Activated naive CD4-positive, alpha-beta T cell treated with anti-CD3 and anti-CD28 coated beads for 36 hours (primary cell): ENCODE data around the gene DAPK1. TPM values are rescaled to one million over a fixed set of nuclear protein-coding genes. Genes with fewer than 3 reads are reported as not detected.

Experiments used
- CTCF ChIA-PET: fragments of 350-600 bp; sonication (Branson Sonifier 250); formaldehyde crosslinking; loops from one replicate; lab custom pipeline; 2021; ENCODE audit warnings: antibody characterized with exemption; lab: Charles Lee
- DNase-seq: peaks from one replicate; pipeline ENCODE4 v3.0.0-alpha.2; 2020
- H3K27ac Mint-ChIP-seq: one replicate; pipeline ENCODE4 v1.8.0; 2021; ENCODE audit warnings: mild to moderate bottlenecking, mixed read lengths
- H3K27me3 Mint-ChIP-seq: one replicate; pipeline ENCODE4 v1.8.0; 2021; ENCODE audit warnings: low read depth, mixed read lengths
- H3K36me3 Mint-ChIP-seq: one replicate; pipeline ENCODE4 v1.8.0; 2021; ENCODE audit warnings: low read depth, mixed read lengths
- H3K4me1 Mint-ChIP-seq: one replicate; pipeline ENCODE4 v1.8.0; 2021; ENCODE audit warnings: low read depth, mixed read lengths
- H3K4me3 Mint-ChIP-seq: one replicate; pipeline ENCODE4 v1.8.0; 2021; ENCODE audit warnings: mild to moderate bottlenecking, moderate library complexity, mixed read lengths
- H3K9me3 Mint-ChIP-seq: one replicate; pipeline ENCODE4 v1.8.0; 2021; ENCODE audit warnings: mixed read lengths
- intact Hi-C: fragments of 100-400 bp; cut with micrococcal nuclease; formaldehyde crosslinking; loops from one replicate; pipeline ENCODE4 v1.15.1; 2023
- total RNA-seq, 2 experiments: library from RNA; stranded (reverse); gene quantifications; one replicate each; pipeline ENCODE4 v1.2.3, GENCODE V29; 2021

Gene DAPK1
- total RNA-seq, 2 experiments from 2014 or later, result 0.20 to 0.50 TPM

GRCh38 chr9:87607859-87608258, 110.2 kb downstream of the DAPK1 start:
- Mint-ChIP-seq H3K4me3 (no peak overlapping the region), H3K27ac (no peak overlapping the region), H3K36me3 (no peaks in the 10 kb centered on the region), H3K27me3 (peaks cover 33% of the 10 kb centered on the region), H3K9me3 (peaks cover 5% of the 10 kb centered on the region), H3K4me1 (peaks cover 8% of the 10 kb centered on the region)
- DNase-seq, result no peak
- CTCF ChIA-PET, result no interaction called here
- intact Hi-C loops, result no loop called here

GRCh38 chr9:87609002-87609401, 111.3 kb downstream of the DAPK1 start:
- peaks cover 26% of the 10 kb centered on the region for H3K27me3 Mint-ChIP-seq
- CTCF ChIA-PET, result no interaction called here
- H3K9me3 Mint-ChIP-seq, result peaks cover 5% of the 10 kb centered on the region
- no peaks in the 10 kb centered on the region for H3K36me3 Mint-ChIP-seq
- DNase-seq, result no peak
- H3K27ac Mint-ChIP-seq, result no peak overlapping the region
- no peak overlapping the region for H3K4me3 Mint-ChIP-seq
- intact Hi-C loops, result no loop called here
- peaks cover 8% of the 10 kb centered on the region for H3K4me1 Mint-ChIP-seq

- H3K27me3 Mint-ChIP-seq, result peaks cover 21% of the 10 kb centered on the region
- no peak overlapping the region for H3K4me3 Mint-ChIP-seq
- intact Hi-C loops, result no loop called here
- CTCF ChIA-PET, result no interaction called here
- H3K27ac Mint-ChIP-seq, result no peak overlapping the region
- peaks cover 10% of the 10 kb centered on the region for H3K4me1 Mint-ChIP-seq
- peaks cover 5% of the 10 kb centered on the region for H3K9me3 Mint-ChIP-seq
- DNase-seq, result no peak
- H3K36me3 Mint-ChIP-seq, result no peaks in the 10 kb centered on the region
Observed at GRCh38 chr9:87609486-87609885, 111.8 kb downstream of the DAPK1 start.

- Mint-ChIP-seq H3K36me3 (no peaks in the 10 kb centered on the region), H3K27me3 (peaks cover 13% of the 10 kb centered on the region), H3K27ac (no peak overlapping the region), H3K9me3 (peaks cover 5% of the 10 kb centered on the region), H3K4me1 (peaks cover 3% of the 10 kb centered on the region), H3K4me3 (no peak overlapping the region)
- DNase-seq, result no peak
- CTCF ChIA-PET, result interaction anchor here (0.7 kb wide), 1 partner anchor 273 kb away, joined by 4 read pairs; no protein-coding TSS in a partner anchor
- intact Hi-C loops, result no loop called here
Observed at GRCh38 chr9:87610200-87611155, 112.8 kb downstream of the DAPK1 start.

GRCh38 chr9:87611776-87612175, 114.1 kb downstream of the DAPK1 start:
- H3K27me3 Mint-ChIP-seq, result peaks cover 6% of the 10 kb centered on the region
- H3K4me1 Mint-ChIP-seq, result peaks cover 2% of the 10 kb centered on the region
- no peaks in the 10 kb centered on the region for H3K36me3 Mint-ChIP-seq
- CTCF ChIA-PET, result no interaction called here
- H3K4me3 Mint-ChIP-seq, result no peak overlapping the region
- H3K27ac Mint-ChIP-seq, result no peak overlapping the region
- intact Hi-C loops, result no loop called here
- no peak for DNase-seq
- H3K9me3 Mint-ChIP-seq, result peaks cover 5% of the 10 kb centered on the region

- no peak overlapping the region for H3K27ac Mint-ChIP-seq
- H3K4me3 Mint-ChIP-seq, result no peak overlapping the region
- intact Hi-C loops, result no loop called here
- H3K36me3 Mint-ChIP-seq, result no peaks in the 10 kb centered on the region
- H3K27me3 Mint-ChIP-seq, result peaks cover 6% of the 10 kb centered on the region
- no peak for DNase-seq
- CTCF ChIA-PET, result no interaction called here
- H3K9me3 Mint-ChIP-seq, result peaks cover 5% of the 10 kb centered on the region
- peaks cover 2% of the 10 kb centered on the region for H3K4me1 Mint-ChIP-seq
Observed at GRCh38 chr9:87612536-87612935, 114.9 kb downstream of the DAPK1 start.

- Mint-ChIP-seq H3K27ac (no peak overlapping the region), H3K36me3 (no peaks in the 10 kb centered on the region), H3K9me3 (no peaks in the 10 kb centered on the region), H3K4me3 (no peak overlapping the region), H3K4me1 (peaks cover 2% of the 10 kb centered on the region), H3K27me3 (peaks cover 4% of the 10 kb centered on the region)
- DNase-seq, result no peak
- CTCF ChIA-PET, result interaction anchor here (0.6 kb wide), 1 partner anchor 151 kb away, joined by 5 read pairs; no protein-coding TSS in a partner anchor
- intact Hi-C loops, result no loop called here
Observed at GRCh38 chr9:87613265-87614111, 115.8 kb downstream of the DAPK1 start.

- CTCF ChIA-PET, result no interaction called here
- H3K4me3 Mint-ChIP-seq, result no peak overlapping the region
- intact Hi-C loops, result no loop called here
Observed at GRCh38 chr9:87614397-87614796, 116.7 kb downstream of the DAPK1 start.

GRCh38 chr9:87615136-87615535, 117.5 kb downstream of the DAPK1 start:
- H3K27me3 Mint-ChIP-seq, result peaks cover under 1% of the 10 kb centered on the region
- no peaks in the 10 kb centered on the region for H3K36me3 Mint-ChIP-seq
- H3K4me3 Mint-ChIP-seq, result no peak overlapping the region
- intact Hi-C loops, result no loop called here
- no peak for DNase-seq
- H3K9me3 Mint-ChIP-seq, result no peaks in the 10 kb centered on the region
- CTCF ChIA-PET, result no interaction called here
- no peak overlapping the region for H3K27ac Mint-ChIP-seq
- H3K4me1 Mint-ChIP-seq, result peaks cover 2% of the 10 kb centered on the region

More at GRCh38 chr9:87614397-87614796, 116.7 kb downstream of the DAPK1 start:
- no peak for DNase-seq
- Mint-ChIP-seq H3K4me1 (peaks cover 2% of the 10 kb centered on the region), H3K36me3 (no peaks in the 10 kb centered on the region), H3K27ac (no peak overlapping the region), H3K27me3 (peaks cover 4% of the 10 kb centered on the region), H3K9me3 (no peaks in the 10 kb centered on the region)

GRCh38 chr9:87615547-87616148, 118.0 kb downstream of the DAPK1 start:
- H3K9me3 Mint-ChIP-seq, result no peaks in the 10 kb centered on the region
- H3K27me3 Mint-ChIP-seq, result no peaks in the 10 kb centered on the region
- H3K4me3 Mint-ChIP-seq, result no peak overlapping the region
- DNase-seq, result no peak
- no peaks in the 10 kb centered on the region for H3K36me3 Mint-ChIP-seq
- peaks cover 2% of the 10 kb centered on the region for H3K4me1 Mint-ChIP-seq
- intact Hi-C loops, result no loop called here
- H3K27ac Mint-ChIP-seq, result no peak overlapping the region
- CTCF ChIA-PET, result no interaction called here

GRCh38 chr9:87618226-87618625, 120.6 kb downstream of the DAPK1 start:
- Mint-ChIP-seq H3K4me1 (peaks cover 2% of the 10 kb centered on the region), H3K36me3 (no peaks in the 10 kb centered on the region), H3K9me3 (no peaks in the 10 kb centered on the region), H3K27ac (no peak overlapping the region), H3K27me3 (peaks cover 2% of the 10 kb centered on the region), H3K4me3 (no peak overlapping the region)
- intact Hi-C loops, result no loop called here
- CTCF ChIA-PET, result no interaction called here
- no peak for DNase-seq

GRCh38 chr9:87618931-87619330, 121.3 kb downstream of the DAPK1 start:
- DNase-seq, result no peak
- Mint-ChIP-seq H3K27ac (no peak overlapping the region), H3K9me3 (no peaks in the 10 kb centered on the region), H3K36me3 (no peaks in the 10 kb centered on the region), H3K4me3 (no peak overlapping the region), H3K27me3 (peaks cover 2% of the 10 kb centered on the region), H3K4me1 (peaks cover 2% of the 10 kb centered on the region)
- intact Hi-C loops, result no loop called here
- CTCF ChIA-PET, result no interaction called here
